Upper lobe of left lung (tissue), 4 donors: ENCODE data around the gene C12orf75.

ENCODE experiments used
- CTCF ChIP-seq, 6 experiments: fragments of 450-650 bp in 4 of 6; fragments of 200-600 bp in 2 of 6; sonication (generic) in 2 of 6; IDR thresholded peaks; one replicate each; pipeline ENCODE4 v1.5.1; 2016 to 2019; ENCODE audit warnings: antibody characterized with exemption in 6 of 6
- POLR2A ChIP-seq, 4 donors: fragments of 450-650 bp; IDR thresholded peaks; one replicate each; pipeline ENCODE4 v1.5.1; 2016 to 2017; ENCODE audit warnings: antibody characterized with exemption in 4 of 4, mild to moderate bottlenecking in 2 of 4
- POLR2AphosphoS5 ChIP-seq, 2 donors: sonication (generic); formaldehyde crosslinking; IDR thresholded peaks; one replicate each; pipeline ENCODE4 v1.5.1; 2017; ENCODE audit warnings: antibody characterized with exemption in 2 of 2

DNA sequence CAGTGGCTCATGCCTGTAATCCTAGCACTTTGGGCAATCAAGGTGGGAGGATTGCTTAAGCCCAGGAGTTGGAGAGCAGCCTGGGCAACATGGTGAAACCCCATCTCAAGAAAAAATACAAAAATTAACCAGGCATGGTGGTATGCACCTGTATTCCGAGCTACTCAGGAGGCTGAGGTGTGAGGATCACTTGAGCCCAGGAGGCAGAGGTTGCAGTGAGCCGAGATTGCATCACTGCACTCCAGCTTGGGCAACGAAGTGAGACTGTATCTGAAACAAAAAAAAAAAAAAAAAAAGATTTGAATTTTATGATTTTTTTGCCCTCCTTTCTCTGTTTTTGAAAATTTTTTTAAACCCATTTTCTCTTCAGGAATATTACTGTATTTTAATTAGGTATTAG lies 17.7 kb downstream of the C12orf75 start:
- no peak for TF ChIP-seq POLR2AphosphoS5 (IDR thresholded peaks at IDR 0.05)
- no peak for TF ChIP-seq POLR2A (IDR thresholded peaks at IDR 0.05)
- no peak for TF ChIP-seq CTCF (IDR thresholded peaks at IDR 0.05)
